ENCODE results near the gene LTBP4. TPM values are rescaled to one million over a fixed set of nuclear protein-coding genes. Genes with fewer than 3 reads are reported as not detected.
"Not testable (repeated sequence)": the region's sequence is repeated elsewhere in the genome, so short reads cannot be mapped to it uniquely, and the experiment has no call there.

LTBP4 gene
- total RNA-seq, 1 donor from 2014 or later = 55.5 TPM

DNA sequence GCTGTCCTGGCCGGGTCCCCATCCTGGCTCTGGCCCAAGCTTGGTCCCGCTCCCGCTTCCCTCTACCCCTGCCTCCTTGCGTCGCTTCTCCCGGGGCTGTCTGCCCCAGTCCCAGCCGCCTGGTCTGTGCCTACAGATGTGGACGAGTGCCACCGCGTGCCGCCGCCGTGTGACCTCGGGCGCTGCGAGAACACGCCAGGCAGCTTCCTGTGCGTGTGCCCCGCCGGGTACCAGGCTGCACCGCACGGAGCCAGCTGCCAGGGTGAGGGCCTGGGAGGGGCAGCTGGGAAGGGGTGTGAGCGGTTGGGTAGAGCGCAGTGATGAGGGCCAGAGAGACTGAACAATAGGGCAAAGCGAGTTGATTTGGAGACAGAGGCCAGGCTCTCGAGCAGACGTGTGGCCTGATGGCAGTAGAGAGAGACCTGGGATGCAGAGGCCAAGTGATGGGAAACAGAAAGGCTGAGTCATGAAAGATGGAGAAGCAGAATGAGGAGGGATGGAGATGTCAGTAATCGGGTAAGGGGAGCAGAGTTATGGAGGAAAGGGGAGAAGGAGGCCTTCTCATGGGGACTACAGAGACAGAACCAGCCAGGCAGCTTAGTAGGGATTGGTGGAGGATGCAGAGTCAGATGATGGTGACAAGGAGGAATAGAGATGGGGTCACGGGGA is 9.4 kb downstream of the LTBP4 start:
- intact Hi-C loops (cut with micrococcal nuclease) = loop anchor here (1.0 kb wide), 4 partner anchors 40 to 188 kb away; partner anchors contain the start of gene RAB4B

DNA sequence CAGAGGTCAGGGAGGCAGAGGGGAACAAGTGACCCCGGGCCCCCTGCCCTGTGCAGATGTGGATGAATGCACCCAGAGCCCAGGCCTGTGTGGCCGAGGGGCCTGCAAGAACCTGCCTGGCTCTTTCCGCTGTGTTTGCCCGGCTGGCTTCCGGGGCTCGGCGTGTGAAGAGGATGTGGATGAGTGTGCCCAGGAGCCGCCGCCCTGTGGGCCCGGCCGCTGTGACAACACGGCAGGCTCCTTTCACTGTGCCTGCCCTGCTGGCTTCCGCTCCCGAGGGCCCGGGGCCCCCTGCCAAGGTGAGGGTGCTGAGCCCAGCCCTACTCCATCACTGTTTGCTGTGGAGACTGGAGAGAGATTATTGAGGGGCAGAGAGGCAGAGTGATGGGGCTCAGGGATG is 9.9 kb downstream of the LTBP4 start:
- intact Hi-C loops (cut with micrococcal nuclease) = no loop called here

DNA sequence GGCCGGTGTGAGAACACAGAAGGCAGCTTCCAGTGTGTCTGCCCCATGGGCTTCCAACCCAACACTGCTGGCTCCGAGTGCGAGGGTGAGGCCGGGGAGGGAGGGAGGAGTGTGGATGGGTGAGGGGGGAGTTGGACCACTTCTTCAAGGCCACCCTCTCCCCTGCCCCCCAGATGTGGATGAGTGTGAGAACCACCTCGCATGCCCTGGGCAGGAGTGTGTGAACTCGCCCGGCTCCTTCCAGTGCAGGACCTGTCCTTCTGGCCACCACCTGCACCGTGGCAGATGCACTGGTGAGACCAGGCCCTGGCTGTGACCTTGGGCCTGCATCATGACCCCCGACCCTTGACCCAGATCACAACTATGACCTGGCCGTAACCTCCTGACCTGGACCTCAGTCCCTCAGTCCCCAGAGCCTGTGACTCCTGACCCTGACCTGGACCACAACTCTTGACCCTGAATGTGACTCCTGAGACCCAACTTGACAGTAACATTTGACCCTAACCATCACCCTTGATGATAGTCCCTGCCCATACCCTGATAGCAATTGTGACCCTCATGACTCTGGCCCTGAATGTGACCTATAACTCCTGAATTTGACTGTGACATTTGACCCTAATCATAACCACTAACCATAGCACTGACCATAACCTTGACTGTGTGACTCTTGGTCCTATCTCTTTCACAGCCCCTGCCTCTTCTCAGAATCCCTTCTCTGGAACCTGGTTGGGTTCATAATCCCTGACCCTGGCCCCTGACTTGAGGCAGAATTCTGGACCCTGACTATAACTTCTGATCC is 10.9 kb downstream of the LTBP4 start:
- intact Hi-C loops (cut with micrococcal nuclease) = no loop called here

DNA sequence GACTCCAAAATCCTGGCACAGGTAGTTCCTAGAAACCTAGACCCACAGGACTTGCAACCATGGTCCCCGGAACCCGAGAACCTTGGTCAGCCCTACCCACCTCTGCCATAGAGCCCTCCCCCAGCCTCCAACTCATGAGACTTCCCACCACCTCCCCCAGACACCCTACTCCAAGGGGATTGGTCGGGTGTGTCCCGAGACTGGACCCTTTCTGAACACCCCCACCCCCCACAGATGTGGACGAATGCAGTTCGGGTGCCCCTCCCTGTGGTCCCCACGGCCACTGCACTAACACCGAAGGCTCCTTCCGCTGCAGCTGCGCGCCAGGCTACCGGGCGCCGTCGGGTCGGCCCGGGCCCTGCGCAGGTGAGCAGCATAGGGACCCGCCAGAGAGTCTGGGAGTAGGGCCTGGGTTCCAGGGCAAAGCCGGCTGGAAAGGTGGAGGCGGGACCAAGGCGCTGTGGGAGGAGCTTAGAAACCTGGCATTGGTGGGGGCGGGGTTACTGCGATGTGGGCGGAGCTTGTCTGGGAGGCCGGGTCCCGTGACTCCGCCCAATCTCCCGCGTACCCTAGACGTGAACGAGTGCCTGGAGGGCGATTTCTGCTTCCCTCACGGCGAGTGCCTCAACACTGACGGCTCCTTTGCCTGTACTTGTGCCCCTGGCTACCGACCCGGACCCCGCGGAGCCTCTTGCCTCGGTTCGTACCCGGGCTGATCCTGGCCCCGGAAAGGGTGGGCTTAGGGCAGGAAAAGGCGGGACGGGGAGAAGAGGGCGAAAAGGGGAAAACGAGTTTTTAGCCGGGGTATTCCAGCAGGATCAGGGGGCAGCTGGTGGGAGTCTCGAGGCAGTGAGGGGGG is 11.9 kb downstream of the LTBP4 start:
- intact Hi-C loops (cut with micrococcal nuclease) = loop anchor here (1.0 kb wide), 4 partner anchors 9 to 148 kb away; partner anchors contain the start of genes BLVRB, NUMBL and SHKBP1

DNA sequence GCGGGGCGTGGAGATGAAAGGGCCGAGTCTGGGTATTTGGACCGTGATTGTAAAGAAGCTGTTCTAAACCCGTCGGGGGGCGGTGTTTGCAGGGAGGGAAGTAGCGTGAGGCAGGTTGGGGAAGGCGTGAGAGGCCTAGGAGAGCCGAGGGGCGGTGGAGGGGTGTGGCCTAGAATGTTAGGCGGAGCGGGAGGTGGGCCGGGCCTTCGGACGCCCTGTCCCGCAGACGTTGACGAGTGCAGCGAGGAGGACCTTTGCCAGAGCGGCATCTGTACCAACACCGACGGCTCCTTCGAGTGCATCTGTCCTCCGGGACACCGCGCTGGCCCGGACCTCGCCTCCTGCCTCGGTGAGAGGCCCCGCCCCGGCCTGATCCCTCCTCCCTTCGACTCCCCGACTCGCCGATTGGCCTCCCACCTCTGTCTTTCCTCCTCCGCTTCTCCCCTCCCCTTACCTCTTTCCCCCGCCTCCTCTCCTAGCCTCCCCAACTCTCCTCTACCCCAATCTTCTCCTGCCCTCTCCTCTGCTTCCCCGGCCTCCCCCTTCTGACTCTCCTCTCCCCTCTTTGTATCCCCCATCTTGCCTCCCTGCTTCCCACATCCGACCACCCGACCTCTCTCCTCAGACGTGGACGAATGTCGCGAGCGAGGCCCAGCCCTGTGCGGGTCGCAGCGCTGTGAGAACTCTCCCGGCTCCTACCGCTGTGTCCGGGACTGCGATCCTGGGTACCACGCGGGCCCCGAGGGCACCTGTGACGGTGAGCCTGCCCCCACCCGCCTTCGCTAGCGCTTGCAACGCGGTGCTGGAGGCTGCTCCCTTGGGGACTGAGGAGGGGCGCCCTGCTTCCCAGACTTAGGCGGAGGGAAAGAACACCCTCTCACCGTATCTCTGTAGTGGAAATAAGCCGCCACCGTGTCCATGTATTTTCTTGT is 12.8 kb downstream of the LTBP4 start:
- intact Hi-C loops (cut with micrococcal nuclease) = loop anchor here (1.0 to 2.0 kb wide), 11 partner anchors 10 to 737 kb away; partner anchors contain the start of genes BLVRB, COQ8B, ITPKC and NUMBL

DNA sequence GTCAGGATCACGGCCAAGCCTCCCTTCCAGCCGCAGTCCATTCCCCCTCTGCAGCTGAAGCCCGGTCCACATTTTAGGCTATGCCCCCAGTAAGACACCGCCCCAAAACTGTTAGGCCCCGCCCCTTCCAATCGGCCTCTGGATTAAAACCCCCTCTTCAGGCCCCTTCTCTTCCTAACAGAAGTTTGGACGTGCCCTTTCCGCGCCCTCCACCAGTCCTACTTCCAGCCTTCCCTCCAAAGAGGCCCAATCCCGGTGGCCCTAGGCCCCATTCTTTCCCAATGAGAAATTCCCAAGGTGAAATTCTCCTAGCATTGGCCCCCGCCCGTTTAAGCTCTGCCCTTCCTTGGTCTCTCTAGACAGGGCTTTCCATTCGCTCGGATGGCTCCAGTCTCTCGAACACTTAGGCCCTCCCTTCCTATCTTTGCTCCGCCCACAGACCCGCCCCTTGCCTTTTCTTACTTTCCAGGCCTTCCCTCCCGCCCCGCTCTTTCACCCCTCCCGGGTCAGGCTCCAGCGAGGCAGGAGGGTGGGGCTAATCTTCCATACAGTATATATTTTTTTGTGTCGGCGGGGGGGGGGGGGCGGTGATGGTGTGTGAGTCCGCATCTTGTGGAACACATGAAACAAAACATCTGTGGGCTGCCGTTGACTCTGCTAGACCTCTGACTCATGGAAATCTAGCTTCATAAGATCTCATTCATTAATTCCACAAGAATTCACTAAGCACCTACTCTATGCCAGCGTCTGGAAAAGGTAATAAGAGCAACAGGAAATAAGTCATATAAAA is 13.6 kb downstream of the LTBP4 start:
- intact Hi-C loops (cut with micrococcal nuclease) = loop anchor here (1.0 to 2.0 kb wide), 10 partner anchors 19 to 736 kb away; partner anchors contain the start of genes ACTMAP, COQ8B and ITPKC

DNA sequence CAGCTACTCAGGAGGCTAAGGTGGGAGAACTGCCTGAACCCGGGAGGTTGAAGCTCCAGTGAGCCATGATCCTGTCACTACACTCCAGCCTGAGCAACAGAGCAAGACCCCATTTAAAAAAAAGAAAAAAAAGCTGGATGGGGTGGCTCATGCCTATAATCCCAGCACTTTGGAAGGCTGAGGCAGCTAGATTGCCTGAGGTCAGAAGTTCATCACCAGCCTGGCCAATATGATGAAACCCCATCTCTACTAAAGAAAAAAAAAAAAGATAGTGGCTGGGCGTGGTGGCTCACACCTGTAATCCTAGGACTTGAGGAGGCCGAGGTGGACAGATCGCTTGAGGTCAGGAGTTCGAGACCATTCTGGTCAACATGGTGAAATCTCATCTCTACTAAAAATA is 15.0 kb downstream of the LTBP4 start:
- intact Hi-C loops (cut with micrococcal nuclease) = no loop called here

DNA sequence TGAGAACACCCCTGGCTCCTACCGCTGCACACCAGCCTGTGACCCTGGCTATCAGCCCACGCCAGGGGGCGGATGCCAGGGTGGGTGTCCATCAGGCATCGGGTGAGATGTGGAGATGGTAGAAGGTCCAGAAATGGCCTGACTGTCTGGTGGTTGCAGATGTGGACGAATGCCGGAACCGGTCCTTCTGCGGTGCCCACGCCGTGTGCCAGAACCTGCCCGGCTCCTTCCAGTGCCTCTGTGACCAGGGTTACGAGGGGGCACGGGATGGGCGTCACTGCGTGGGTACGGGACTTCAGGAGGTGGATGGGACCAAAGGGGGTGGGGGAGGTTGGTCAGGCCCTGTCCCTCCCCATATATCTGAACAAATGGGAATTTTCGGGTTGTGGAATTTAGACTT is 15.8 kb downstream of the LTBP4 start:
- intact Hi-C loops (cut with micrococcal nuclease) = no loop called here

DNA sequence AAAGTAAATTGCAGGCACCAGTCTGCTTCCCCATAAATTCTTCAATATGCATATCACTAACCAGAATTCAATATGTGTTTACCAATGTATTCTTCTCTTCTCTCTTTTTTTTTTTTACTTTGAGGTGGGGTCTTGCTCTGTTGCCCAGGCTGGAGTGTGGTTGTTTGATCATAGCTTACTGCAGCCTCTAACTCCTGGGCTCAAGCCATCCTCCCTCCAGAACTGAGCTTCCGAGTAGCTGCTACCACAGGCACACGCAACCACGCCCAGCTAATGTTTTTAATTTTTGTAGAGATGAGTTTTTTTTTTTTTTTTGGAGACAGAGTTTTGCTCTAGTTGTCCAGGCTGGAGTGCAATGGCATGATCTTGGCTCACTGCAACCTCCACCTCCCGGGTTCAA is 16.8 kb downstream of the LTBP4 start:
- intact Hi-C loops (cut with micrococcal nuclease) = no loop called here

DNA sequence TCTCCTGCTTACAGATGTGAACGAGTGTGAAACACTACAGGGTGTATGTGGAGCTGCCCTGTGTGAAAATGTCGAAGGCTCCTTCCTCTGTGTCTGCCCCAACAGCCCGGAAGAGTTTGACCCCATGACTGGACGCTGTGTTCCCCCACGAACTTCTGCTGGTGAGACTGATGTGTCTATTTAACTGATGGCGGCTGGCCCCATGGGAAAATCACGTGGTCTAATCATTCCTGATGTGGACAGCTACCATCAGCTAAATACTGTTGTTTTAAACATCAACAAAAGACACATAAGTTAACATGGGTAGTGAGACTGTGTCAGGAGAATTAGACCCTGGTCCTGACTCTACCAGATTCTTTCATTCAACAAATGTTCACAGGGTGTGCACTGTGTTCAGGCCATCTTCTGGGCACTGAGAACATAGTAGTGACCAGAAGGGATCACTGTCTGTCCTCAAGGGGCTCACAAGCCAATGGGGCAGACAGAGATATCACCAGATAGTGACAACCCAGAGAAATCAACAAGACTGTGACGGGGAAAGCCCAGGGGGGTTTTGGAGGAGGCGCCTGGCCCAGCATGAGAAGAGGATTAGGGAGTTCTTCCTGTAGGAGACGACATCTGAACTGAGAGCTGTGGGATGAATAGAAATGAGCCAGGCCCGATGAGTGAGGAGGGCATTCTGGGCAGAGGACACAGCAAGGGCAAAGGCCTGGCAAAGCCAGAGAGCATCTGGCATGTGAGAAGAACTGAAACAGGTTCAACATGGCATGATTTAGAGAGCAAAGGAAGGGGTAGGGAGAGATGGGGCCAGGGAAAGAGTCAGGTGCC is 18.4 kb downstream of the LTBP4 start:
- intact Hi-C loops (cut with micrococcal nuclease) = no loop called here

DNA sequence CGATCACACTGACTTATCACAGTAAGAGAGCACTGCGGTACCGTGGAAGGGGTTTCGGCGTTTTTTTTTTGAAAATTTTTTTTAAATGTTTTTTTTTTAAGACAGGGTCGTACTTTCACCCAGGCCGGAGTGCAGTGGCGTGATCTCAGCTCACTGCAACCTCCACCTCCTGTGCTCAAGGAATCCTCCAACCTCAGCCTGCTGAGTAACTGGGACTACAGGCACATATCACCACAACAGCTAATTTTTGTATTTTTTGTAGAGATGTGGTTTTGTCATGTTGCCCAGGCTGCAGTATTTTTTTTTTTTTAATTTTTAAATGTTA is 19.0 kb downstream of the LTBP4 start:
- intact Hi-C loops (cut with micrococcal nuclease) = no loop called here

DNA sequence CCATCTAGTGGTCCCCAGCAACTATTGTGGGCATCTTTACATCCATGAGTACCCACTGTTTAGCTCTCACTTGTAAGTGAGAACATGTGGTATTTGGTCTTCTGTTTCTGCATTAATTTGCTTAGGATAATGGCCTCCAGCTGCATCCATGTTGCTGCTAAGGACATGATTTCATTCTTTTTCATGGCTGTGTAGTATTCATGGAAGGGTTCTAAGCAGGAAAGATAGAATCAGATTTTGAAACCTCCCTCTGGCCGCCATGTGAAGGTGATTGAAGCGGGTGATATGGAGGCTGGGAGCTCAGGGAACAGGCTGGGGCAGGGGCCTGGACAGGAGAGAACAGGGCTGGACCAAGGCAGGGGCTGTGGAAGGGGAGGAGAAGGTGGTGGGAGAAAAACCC is 20.1 kb downstream of the LTBP4 start:
- intact Hi-C loops (cut with micrococcal nuclease) = no loop called here

DNA sequence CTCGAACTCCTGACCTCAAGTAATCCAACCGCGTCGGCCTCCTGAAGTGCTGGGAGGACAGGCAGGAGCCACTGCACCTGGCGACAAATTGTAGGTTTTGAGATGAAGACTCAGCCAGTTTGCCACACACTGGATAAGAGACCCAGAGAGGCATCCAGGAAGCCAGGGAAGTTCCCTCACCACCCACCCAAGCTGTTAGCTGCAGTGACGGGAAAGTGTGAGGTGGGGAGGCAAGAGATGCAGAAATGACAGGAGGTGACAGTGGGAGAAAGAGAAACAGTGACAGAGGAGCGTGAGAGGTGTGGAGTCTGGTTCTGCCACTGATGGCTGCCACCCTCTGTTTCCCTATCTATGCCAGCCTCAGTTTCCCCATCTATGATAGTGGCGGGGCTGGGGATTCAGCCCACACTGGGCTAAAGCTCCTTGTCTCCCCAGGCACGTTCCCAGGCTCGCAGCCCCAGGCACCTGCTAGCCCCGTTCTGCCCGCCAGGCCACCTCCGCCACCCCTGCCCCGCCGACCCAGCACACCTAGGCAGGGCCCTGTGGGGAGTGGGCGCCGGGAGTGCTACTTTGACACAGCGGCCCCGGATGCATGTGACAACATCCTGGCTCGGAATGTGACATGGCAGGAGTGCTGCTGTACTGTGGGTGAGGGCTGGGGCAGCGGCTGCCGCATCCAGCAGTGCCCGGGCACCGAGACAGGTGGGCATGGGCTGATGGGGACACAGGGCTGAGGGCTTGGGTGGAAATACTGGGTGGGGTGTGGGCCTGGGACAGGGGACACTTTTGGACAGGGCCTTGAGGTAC is 21.0 kb downstream of the LTBP4 start:
- intact Hi-C loops (cut with micrococcal nuclease) = no loop called here

DNA sequence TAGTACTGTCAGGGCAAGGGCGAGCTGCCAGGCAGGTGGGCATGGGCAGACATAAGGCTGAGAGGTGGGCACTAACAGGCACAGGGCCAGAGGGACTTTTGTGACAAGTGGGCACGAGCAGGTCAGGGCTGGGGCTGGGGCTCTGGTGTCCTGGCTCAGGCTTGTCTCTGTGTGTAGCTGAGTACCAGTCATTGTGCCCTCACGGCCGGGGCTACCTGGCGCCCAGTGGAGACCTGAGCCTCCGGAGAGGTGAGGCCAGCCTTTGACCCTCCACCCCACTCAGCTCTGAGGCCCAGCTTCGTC is 21.6 kb downstream of the LTBP4 start:
- intact Hi-C loops (cut with micrococcal nuclease) = no loop called here

DNA sequence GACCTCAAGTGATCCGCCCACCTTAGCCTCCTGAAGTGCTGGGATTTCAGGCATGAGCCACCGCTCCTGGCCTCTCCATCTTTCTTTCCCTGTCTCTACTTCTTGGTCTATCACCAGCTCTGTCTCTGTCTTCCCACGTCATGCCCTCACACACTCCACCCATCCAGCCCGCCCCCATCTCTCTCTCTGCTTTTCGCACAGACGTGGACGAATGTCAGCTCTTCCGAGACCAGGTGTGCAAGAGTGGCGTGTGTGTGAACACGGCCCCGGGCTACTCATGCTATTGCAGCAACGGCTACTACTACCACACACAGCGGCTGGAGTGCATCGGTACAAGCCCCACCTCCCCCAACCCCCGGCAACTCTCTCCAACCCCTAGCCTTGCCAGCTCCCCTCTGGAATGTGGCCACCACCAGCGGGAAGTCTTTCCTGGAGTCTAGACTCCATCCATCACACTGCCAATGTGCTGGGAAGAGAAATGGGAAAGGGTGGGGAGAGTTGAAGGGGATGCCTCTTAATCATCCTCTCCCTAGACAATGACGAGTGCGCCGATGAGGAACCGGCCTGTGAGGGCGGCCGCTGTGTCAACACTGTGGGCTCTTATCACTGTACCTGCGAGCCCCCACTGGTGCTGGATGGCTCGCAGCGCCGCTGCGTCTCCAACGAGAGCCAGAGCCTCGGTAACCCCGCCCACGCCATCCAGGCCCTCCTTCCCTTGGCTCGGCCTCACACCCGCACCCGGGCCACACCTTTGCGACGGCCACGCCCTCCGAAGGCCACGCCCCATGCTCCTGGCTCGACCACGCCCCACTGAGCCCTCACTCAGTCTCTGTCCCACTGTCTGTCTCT is 22.5 kb downstream of the LTBP4 start:
- intact Hi-C loops (cut with micrococcal nuclease) = no loop called here

DNA sequence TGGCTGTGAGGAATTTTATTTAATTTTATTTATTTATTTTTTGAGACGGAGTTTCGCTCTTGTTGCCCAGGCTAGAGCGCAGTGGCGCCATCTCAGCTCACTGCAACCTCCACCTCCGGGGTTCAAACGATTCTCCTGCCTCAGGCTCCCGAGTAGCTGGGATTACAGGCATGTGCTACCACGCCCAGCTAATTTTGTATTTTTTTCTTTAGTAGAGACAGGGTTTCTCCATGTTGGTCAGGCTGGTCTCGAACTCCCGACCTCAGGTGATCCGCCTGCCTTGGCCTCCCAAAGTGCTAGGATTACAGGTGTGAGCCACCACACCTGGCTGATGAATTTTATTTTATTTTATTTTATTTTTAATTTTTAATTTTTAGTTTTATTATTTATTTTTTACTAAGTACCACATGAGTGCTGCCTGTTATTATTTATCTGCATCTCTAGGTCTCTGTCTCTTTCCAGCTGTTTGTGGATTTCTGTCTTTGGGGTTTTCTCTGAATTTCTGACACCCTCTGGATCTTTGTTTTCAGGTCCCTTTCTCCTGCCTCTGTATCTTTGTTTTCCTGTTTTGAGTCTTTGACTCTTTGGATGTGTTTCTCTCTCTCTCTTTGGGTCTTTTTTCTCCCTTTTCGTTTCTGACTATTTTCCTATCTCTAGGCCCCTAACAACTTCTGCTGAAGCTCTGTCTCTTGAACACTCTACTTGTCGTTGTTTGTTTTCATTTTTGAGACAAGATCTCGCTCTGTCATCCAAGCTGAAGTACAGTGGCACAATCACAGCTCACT is 23.4 kb downstream of the LTBP4 start:
- intact Hi-C loops (cut with micrococcal nuclease) = not testable (repeated sequence)

All from T-helper 1 cell treated with Interleukin-12 subunit alpha and Interleukin-12 subunit beta and Interleukin-4 antibody, amounts not matched to agents 30 ng/mL and 1 ng/mL, for 36 hours (primary cell).